22Rv1 (cell line): ENCODE data around the gene DGKD.

Source experiments
- CTCF ChIP-seq: fragments of 450-650 bp; IDR thresholded peaks from 2 replicates; pipeline ENCODE4 v1.5.1; 2017; ENCODE audit warnings: mild to moderate bottlenecking
- ZFX ChIP-seq: fragments of 450-650 bp; IDR thresholded peaks from 2 replicates; pipeline ENCODE4 v1.6.1; 2017; ENCODE audit warnings: antibody characterized with exemption, borderline replicate concordance

- TF ChIP-seq ZFX (no peak), CTCF (no peak)
Measured at GRCh38 chr2:233462202-233462785, 108.0 kb downstream of the DGKD start.
